H1 (cell line): ENCODE measurements around the gene TSR1. TPM values are rescaled to one million over a fixed set of nuclear protein-coding genes. Genes with fewer than 3 reads are reported as not detected.

Experiments used
- BRCA1 ChIP-seq: IDR thresholded peaks from 2 replicates; pipeline ENCODE4 v1.6.1; 2012; ENCODE audit warnings: low read depth, low read length, improper control_type of control experiment
- CHD2 ChIP-seq: IDR thresholded peaks from 2 replicates; pipeline ENCODE4 v1.6.1; 2012; ENCODE audit warnings: low read length, improper control_type of control experiment
- HDAC2 ChIP-seq, 2 experiments: fragments of 300-600 bp in 1 of 2; sonication (generic) in 1 of 2; IDR thresholded peaks; 2 replicates each; pipeline ENCODE4 v1.6.1; 2011 to 2012; ENCODE audit warnings: low read depth in 2 of 2, low read length in 2 of 2, mild to moderate bottlenecking in 2 of 2, moderate library complexity in 2 of 2, borderline replicate concordance in 1 of 2, inconsistent platforms in 1 of 2
- MAX ChIP-seq: IDR thresholded peaks from 2 replicates; pipeline ENCODE4 v1.6.1; 2012; ENCODE audit warnings: inconsistent platforms
- PHF8 ChIP-seq: fragments of 200-600 bp; sonication (generic); conservative IDR thresholded peaks from 2 replicates; pipeline ENCODE4 v1.7.1; 2012; ENCODE audit warnings: low read depth, mild to moderate bottlenecking, inconsistent platforms, low read length, moderate library complexity
- SIN3A ChIP-seq, 2 experiments: IDR thresholded peaks in 1 of 2; conservative IDR thresholded peaks in 1 of 2; 2 replicates each; pipeline ENCODE4 v1.6.1; 2011 to 2012; ENCODE audit warnings: low read length in 2 of 2, improper control_type of control experiment in 1 of 2, low read depth in 1 of 2, mild to moderate bottlenecking in 1 of 2
- TAF7 ChIP-seq: optimal IDR thresholded peaks from 2 replicates; pipeline ENCODE3; 2011; ENCODE audit warnings: low read depth, mild to moderate bottlenecking, inconsistent platforms, low read length, moderate library complexity, borderline replicate concordance
- YY1 ChIP-seq: IDR thresholded peaks from 2 replicates; pipeline ENCODE4 v1.6.1; 2011; ENCODE audit warnings: low read depth, mild to moderate bottlenecking, low read length
- polyA plus RNA-seq, 7 experiments: library from polyadenylated mRNA; depleted of rRNA in 3 of 7; stranded (reverse) in 5 of 7; unstranded in 2 of 7; fragments of >200 nt in 5 of 7; fragments of 200-250 nt in 2 of 7; gene quantifications; 1 replicate in 5 of 7; 2 replicates in 1 of 7; 4 replicates in 1 of 7; pipeline versions ENCODE4 v1.2.1 to v1.2.3, GENCODE V29; 2011 to 2013; ENCODE audit warnings: missing spikeins in 2 of 7, mixed read lengths in 2 of 7
- total RNA-seq: library from RNA; stranded (reverse); fragmentation: NEBNext Ultra II Directional; extraction: Animal tissue kit (Norgen Biotek cat#: 25700); gene quantifications from 2 replicates; pipeline ENCODE4 v1.2.1, GENCODE V29; 2021

The TSR1 gene
- total and polyA plus RNA-seq, 2 of the 8 experiments (the other 6 are each of a cell fraction or from before 2014, with no cell fraction given) = 14.5 to 69.7 TPM

DNA sequence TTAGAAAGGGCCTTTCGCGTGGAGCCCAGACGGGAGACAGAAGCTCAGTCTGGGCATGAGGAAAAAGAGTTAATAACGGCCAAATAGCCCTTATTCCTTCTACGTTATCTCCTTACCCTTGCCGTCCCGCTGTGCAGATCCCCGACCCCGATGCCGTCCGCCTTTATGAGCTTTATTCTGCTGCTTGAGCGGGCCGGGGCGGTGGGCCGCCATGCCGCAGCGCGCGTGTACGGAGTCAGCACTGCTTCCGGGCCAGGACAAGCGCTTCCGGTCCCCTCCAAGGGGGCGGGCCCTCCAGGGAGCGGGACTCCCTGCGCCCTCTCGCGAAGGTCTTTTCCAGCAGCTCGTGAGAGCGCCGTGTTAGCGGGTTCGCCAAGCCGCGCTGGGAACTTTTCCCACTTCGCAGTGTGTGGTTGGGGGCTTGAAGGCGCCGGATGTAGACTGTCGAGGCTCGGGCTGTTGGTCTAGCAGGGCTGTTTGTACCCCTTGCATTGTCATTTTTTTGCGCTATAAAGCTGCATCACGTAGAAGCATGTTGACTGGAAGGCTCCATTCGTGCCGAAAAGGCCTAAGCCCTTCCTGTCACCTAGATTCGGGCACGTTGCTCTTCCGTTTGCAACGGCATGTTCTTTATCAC is at the start of gene TSR1 (continued):
- peak; percentile 95 for TF ChIP-seq YY1
- peak; percentile 79 for TF ChIP-seq MAX
- TF ChIP-seq SIN3A (conservative IDR thresholded peaks at IDR 0.05 in 1 of 2, IDR thresholded peaks at IDR 0.05 in 1 of 2; ENCODE audit: low read depth in 1 of 2, low read length in 2 of 2) = peak; percentile 72 to 73; a peak in 1 of 4 replicates
- TF ChIP-seq BRCA1 = peak; percentile 57; the same call in 1 of the 2 replicates
- TF ChIP-seq PHF8 = peak; percentile 91
- peak; percentile 89 for TF ChIP-seq CHD2
- TF ChIP-seq TAF7 = peak; percentile 86
- peak; percentile 17 to 92; a peak in 1 of 4 replicates for TF ChIP-seq HDAC2 (IDR thresholded peaks at IDR 0.05; ENCODE audit: borderline replicate concordance in 1 of 2, low read depth in 2 of 2, low read length in 2 of 2)
